ENCODE results near the gene NELFE. TPM values are rescaled to one million over a fixed set of nuclear protein-coding genes. Genes with fewer than 3 reads are reported as not detected.

The NELFE gene
- total RNA-seq, 1 donor from 2014 or later: 50.6 TPM

DNA sequence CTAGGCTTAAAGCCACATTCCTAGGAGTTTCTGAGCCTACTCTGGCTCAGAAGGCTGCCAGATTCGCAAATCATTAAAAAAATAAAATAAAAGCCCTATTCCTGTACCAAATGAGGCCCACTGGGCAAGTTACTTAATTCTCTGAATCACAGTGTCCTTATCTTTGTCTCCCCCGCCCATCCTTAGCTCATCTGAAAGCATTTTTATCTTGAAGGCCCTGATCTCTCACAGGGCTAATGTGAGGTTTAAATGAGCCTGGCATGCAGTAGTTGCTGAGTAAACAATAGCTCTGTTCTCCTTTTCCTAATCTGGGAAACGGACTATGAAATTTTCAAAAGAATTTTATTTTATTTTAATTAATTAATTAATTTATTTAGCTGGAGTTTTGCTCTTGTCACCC is 54.8 kb downstream of the NELFE start:
- peaks cover 23% of the 10 kb centered on the region for H3K4me1 Mint-ChIP-seq (ENCODE audit: low read depth)
- TF ChIP-seq CTCF (IDR thresholded peaks at IDR 0.05): no peak
- H3K9me3 Mint-ChIP-seq (ENCODE audit: low read depth): no peaks in the 10 kb centered on the region
- no peak overlapping the region for H3K4me3 Mint-ChIP-seq (ENCODE audit: unreplicated experiment)
- no peak overlapping the region for H3K27ac Mint-ChIP-seq (ENCODE audit: unreplicated experiment)
- DNase-seq (ENCODE audit: low spot score): no peak
- no peaks in the 10 kb centered on the region for H3K27me3 Mint-ChIP-seq (ENCODE audit: low read depth)
- no peaks in the 10 kb centered on the region for H3K36me3 Mint-ChIP-seq (ENCODE audit: low read depth)

Small RNA genes lying within 50 kb of the gene (microRNA-seq; reads per million reads assigned to microRNA genes)
- gene MIR1236 (ENCODE audit: borderline number of aligned reads): not detected

Other genes starting within 250 kb of the NELFE start
- not detected in 3 replicates for gene LY6G6D, start 243.6 kb downstream of the NELFE start, total RNA-seq
- gene LY6G6C, start 237.2 kb downstream of the NELFE start, total RNA-seq: 0.30 TPM in 1 of 3 replicates, not detected in the others
- gene MPIG6B, start 235.6 kb downstream of the NELFE start, total RNA-seq: not detected in 3 replicates
- 66.4 to 99.6 TPM (median 95.7 TPM) in 3 replicates for gene DDAH2, start 229.7 kb downstream of the NELFE start, total RNA-seq
- 256 to 328 TPM (median 317 TPM) in 3 replicates for gene CLIC1, start 222.4 kb downstream of the NELFE start, total RNA-seq
- 8.4 to 17.4 TPM (median 9.4 TPM) in 3 replicates for gene MSH5, start 219.0 kb downstream of the NELFE start, total RNA-seq
- 1.3 to 2.4 TPM (median 1.4 TPM) in 3 replicates for gene SAPCD1, start 196.3 kb downstream of the NELFE start, total RNA-seq
- gene VWA7, start 181.6 kb downstream of the NELFE start, total RNA-seq: 0.15 to 0.62 TPM (median 0.17 TPM) in 3 replicates
- 71.1 to 101 TPM (median 71.9 TPM) in 3 replicates for gene VARS1, start 163.2 kb downstream of the NELFE start, total RNA-seq
- 35.0 to 42.5 TPM (median 35.7 TPM) in 3 replicates for gene LSM2, start 152.0 kb downstream of the NELFE start, total RNA-seq
- gene HSPA1L, start 143.7 kb downstream of the NELFE start, total RNA-seq: 0.89 to 1.5 TPM (median 1.00 TPM) in 3 replicates
- gene HSPA1A, start 143.4 kb downstream of the NELFE start, total RNA-seq: 23.0 to 46.3 TPM (median 46.2 TPM) in 3 replicates
- gene HSPA1B, start 131.2 kb downstream of the NELFE start, total RNA-seq: 46.8 to 57.9 TPM (median 50.4 TPM) in 3 replicates
- gene NEU1, start 96.2 kb downstream of the NELFE start, total RNA-seq: 63.8 to 67.5 TPM (median 64.2 TPM) in 3 replicates
- not detected in 3 replicates for gene SLC44A4, start 80.0 kb downstream of the NELFE start, total RNA-seq
- gene EHMT2, start 61.3 kb downstream of the NELFE start, total RNA-seq: 37.7 to 53.0 TPM (median 40.0 TPM) in 3 replicates
- 6.3 to 7.6 TPM (median 6.7 TPM) in 3 replicates for gene ZBTB12, start 56.9 kb downstream of the NELFE start, total RNA-seq
- 0.52 to 1.5 TPM (median 0.56 TPM) in 3 replicates for gene C2, start 31.3 kb downstream of the NELFE start, total RNA-seq
- 2.3 to 3.2 TPM (median 2.6 TPM) in 3 replicates for gene CFB, start 12.9 kb downstream of the NELFE start, total RNA-seq
- 56.9 to 85.6 TPM (median 61.2 TPM) in 3 replicates for gene SKIC2, start 204 bp upstream of the NELFE start, total RNA-seq
- gene DXO, start 13.2 kb upstream of the NELFE start, total RNA-seq: 15.8 to 25.9 TPM (median 19.3 TPM) in 3 replicates
- 7.2 to 13.3 TPM (median 10.5 TPM) in 3 replicates for gene C4A, start 23.1 kb upstream of the NELFE start, total RNA-seq
- gene C4B, start 55.8 kb upstream of the NELFE start, total RNA-seq: 7.3 to 10.3 TPM (median 9.6 TPM) in 3 replicates
- gene CYP21A2, start 79.4 kb upstream of the NELFE start, total RNA-seq: 0.30 to 0.68 TPM (median 0.41 TPM) in 3 replicates
- 1.9 to 2.9 TPM (median 2.3 TPM) in 3 replicates for gene TNXB, start 150.4 kb upstream of the NELFE start, total RNA-seq
- gene ATF6B, start 169.3 kb upstream of the NELFE start, total RNA-seq: 68.0 to 86.5 TPM (median 68.7 TPM) in 3 replicates
- gene FKBPL, start 171.3 kb upstream of the NELFE start, total RNA-seq: 4.3 to 6.3 TPM (median 4.9 TPM) in 3 replicates
- 0.73 to 1.6 TPM (median 1.3 TPM) in 3 replicates for gene PRRT1, start 193.0 kb upstream of the NELFE start, total RNA-seq
- gene PPT2, start 195.2 kb upstream of the NELFE start, total RNA-seq: 35.6 to 37.9 TPM (median 35.8 TPM) in 3 replicates
- gene EGFL8, start 205.6 kb upstream of the NELFE start, total RNA-seq: 14.3 to 16.3 TPM (median 15.4 TPM) in 3 replicates
- 66.7 to 77.2 TPM (median 67.0 TPM) in 3 replicates for gene AGPAT1, start 217.1 kb upstream of the NELFE start, total RNA-seq
- gene RNF5, start 219.4 kb upstream of the NELFE start, total RNA-seq: 45.2 to 48.0 TPM (median 45.2 TPM) in 3 replicates
- 2.6 to 4.9 TPM (median 3.6 TPM) in 3 replicates for gene AGER, start 225.3 kb upstream of the NELFE start, total RNA-seq
- 58.6 to 66.5 TPM (median 66.3 TPM) in 3 replicates for gene PBX2, start 231.2 kb upstream of the NELFE start, total RNA-seq
- gene GPSM3, start 233.7 kb upstream of the NELFE start, total RNA-seq: 3.6 to 5.6 TPM (median 5.4 TPM) in 3 replicates

Data from chondrocyte (in vitro differentiated cells).